ENCODE data around the gene LY6G6F. TPM values are rescaled to one million over a fixed set of nuclear protein-coding genes. Genes with fewer than 3 reads are reported as not detected.

Gene LY6G6F
- total and polyA plus RNA-seq, 2 of the 13 experiments (the other 11 are each of a cell fraction or from before 2014, with no cell fraction given), result not detected

DNA sequence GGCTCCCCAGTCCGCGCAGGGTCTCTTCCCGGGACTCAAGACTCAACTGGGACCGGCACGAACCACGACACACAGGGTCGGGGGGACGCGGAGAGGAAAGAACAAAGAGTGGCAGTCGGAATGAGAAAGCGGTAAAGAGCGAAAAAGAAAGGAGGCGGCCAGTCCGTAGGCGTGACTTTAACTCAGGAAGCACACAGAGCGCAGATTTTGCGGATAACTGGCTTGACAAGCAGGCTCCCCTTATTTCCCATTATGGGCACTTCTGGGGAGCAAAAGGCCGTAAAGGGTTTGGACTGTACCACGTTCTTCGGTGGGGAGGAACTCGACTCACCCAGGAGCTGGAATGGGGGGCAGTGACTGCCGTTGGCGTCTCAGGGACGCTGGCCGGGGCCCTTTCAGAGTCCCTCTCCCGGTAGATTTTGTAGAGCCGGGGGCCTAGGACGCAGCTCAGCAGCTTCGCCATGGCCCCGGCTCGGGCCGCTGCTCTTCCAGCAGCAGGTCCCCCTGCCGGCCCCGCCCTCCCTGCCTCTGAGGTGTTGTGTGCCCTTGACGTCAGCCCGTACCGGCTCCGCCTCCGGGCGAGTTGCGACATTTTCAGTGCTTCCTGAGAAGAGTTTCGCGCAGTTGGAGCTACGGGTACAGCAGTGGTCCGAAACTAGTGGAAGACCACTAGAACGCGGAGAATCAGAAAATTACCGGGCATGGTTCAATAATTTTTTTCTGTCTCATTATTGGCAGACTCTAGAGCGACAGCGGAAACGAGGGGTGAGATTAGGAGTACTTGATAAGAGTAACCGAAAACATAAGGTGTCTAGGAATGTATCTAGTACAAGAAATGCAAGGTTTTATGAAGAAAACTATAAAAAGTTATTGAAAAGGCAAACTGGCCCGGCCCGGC, 3.6 kb upstream of the LY6G6F start, which contains the start of gene ABHD16A (continued):
- TF ChIP-seq, protein P1, sequence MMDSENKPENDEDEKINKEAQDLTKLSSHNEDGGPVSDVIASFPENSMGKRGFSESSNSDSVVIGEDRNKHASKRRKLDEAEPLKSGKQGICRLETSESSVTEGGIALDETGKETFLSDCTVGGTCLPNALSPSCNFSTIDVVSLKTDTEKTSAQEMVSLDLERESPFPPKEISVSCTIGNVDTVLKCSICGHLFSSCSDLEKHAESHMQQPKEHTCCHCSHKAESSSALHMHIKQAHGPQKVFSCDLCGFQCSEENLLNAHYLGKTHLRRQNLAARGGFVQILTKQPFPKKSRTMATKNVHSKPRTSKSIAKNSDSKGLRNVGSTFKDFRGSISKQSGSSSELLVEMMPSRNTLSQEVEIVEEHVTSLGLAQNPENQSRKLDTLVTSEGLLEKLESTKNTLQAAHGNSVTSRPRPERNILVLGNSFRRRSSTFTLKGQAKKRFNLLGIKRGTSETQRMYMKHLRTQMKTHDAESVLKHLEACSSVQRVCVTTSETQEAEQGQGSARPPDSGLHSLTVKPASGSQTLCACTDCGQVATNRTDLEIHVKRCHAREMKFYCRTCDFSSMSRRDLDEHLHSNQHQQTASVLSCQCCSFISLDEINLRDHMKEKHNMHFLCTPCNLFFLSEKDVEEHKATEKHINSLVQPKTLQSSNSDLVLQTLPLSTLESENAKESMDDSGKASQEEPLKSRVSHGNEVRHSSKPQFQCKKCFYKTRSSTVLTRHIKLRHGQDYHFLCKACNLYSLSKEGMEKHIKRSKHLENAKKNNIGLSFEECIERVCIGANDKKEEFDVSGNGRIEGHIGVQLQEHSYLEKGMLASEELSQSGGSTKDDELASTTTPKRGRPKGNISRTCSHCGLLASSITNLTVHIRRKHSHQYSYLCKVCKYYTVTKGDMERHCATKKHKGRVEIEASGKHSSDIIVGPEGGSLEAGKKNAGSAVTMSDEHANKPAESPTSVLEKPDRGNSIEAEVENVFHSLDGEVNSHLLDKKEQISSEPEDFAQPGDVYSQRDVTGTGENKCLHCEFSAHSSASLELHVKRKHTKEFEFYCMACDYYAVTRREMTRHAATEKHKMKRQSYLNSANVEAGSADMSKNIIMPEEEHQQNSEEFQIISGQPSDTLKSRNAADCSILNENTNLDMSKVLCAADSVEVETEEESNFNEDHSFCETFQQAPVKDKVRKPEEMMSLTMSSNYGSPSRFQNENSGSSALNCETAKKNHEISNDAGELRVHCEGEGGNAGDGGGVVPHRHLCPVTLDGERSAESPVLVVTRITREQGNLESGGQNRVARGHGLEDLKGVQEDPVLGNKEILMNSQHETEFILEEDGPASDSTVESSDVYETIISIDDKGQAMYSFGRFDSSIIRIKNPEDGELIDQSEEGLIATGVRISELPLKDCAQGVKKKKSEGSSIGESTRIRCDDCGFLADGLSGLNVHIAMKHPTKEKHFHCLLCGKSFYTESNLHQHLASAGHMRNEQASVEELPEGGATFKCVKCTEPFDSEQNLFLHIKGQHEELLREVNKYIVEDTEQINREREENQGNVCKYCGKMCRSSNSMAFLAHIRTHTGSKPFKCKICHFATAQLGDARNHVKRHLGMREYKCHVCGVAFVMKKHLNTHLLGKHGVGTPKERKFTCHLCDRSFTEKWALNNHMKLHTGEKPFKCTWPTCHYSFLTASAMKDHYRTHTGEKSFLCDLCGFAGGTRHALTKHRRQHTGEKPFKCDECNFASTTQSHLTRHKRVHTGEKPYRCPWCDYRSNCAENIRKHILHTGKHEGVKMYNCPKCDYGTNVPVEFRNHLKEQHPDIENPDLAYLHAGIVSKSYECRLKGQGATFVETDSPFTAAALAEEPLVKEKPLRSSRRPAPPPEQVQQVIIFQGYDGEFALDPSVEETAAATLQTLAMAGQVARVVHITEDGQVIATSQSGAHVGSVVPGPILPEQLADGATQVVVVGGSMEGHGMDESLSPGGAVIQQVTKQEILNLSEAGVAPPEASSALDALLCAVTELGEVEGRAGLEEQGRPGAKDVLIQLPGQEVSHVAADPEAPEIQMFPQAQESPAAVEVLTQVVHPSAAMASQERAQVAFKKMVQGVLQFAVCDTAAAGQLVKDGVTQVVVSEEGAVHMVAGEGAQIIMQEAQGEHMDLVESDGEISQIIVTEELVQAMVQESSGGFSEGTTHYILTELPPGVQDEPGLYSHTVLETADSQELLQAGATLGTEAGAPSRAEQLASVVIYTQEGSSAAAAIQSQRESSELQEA (CRISPR knock-in tag; IDR thresholded peaks at IDR 0.05; ENCODE audit: not compliant biosample characterization), result no peak
- TF ChIP-seq, protein P2, sequence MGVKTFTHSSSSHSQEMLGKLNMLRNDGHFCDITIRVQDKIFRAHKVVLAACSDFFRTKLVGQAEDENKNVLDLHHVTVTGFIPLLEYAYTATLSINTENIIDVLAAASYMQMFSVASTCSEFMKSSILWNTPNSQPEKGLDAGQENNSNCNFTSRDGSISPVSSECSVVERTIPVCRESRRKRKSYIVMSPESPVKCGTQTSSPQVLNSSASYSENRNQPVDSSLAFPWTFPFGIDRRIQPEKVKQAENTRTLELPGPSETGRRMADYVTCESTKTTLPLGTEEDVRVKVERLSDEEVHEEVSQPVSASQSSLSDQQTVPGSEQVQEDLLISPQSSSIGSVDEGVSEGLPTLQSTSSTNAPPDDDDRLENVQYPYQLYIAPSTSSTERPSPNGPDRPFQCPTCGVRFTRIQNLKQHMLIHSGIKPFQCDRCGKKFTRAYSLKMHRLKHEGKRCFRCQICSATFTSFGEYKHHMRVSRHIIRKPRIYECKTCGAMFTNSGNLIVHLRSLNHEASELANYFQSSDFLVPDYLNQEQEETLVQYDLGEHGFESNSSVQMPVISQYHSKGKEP (CRISPR knock-in tag; IDR thresholded peaks at IDR 0.05), result 0 out of 2 replicates have a peak, but pooled peaks have one; percentile 48
- TF ChIP-seq NCOR1 (IDR thresholded peaks at IDR 0.05; ENCODE audit: borderline replicate concordance, low read length) (no peak; the same call in 1 of the 2 replicates), JDP2 (CRISPR knock-in tag; IDR thresholded peaks at IDR 0.05; ENCODE audit: borderline replicate concordance) (no peak), ZNF782 (CRISPR knock-in tag; IDR thresholded peaks at IDR 0.05; ENCODE audit: borderline replicate concordance) (no peak; the same call in 1 of the 2 replicates), CEBPB (IDR thresholded peaks at IDR 0.05; ENCODE audit: borderline replicate concordance, low read depth, low read length) (peak; percentile 100), FOXM1 (CRISPR knock-in tag; IDR thresholded peaks at IDR 0.05) (no peak), CAMTA2 (CRISPR knock-in tag; IDR thresholded peaks at IDR 0.05; ENCODE audit: borderline replicate concordance) (peak; percentile 38; the same call in 1 of the 2 replicates)
- TF ChIP-seq, protein P3, sequence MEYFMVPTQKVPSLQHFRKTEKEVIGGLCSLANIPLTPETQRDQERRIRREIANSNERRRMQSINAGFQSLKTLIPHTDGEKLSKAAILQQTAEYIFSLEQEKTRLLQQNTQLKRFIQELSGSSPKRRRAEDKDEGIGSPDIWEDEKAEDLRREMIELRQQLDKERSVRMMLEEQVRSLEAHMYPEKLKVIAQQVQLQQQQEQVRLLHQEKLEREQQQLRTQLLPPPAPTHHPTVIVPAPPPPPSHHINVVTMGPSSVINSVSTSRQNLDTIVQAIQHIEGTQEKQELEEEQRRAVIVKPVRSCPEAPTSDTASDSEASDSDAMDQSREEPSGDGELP (IDR thresholded peaks at IDR 0.05; ENCODE audit: borderline replicate concordance, low read depth), result peak; percentile 63
- TF ChIP-seq, protein P4, sequence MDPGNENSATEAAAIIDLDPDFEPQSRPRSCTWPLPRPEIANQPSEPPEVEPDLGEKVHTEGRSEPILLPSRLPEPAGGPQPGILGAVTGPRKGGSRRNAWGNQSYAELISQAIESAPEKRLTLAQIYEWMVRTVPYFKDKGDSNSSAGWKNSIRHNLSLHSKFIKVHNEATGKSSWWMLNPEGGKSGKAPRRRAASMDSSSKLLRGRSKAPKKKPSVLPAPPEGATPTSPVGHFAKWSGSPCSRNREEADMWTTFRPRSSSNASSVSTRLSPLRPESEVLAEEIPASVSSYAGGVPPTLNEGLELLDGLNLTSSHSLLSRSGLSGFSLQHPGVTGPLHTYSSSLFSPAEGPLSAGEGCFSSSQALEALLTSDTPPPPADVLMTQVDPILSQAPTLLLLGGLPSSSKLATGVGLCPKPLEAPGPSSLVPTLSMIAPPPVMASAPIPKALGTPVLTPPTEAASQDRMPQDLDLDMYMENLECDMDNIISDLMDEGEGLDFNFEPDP (CRISPR knock-in tag; conservative IDR thresholded peaks at IDR 0.05), result no peak
- TF ChIP-seq, protein P5, sequence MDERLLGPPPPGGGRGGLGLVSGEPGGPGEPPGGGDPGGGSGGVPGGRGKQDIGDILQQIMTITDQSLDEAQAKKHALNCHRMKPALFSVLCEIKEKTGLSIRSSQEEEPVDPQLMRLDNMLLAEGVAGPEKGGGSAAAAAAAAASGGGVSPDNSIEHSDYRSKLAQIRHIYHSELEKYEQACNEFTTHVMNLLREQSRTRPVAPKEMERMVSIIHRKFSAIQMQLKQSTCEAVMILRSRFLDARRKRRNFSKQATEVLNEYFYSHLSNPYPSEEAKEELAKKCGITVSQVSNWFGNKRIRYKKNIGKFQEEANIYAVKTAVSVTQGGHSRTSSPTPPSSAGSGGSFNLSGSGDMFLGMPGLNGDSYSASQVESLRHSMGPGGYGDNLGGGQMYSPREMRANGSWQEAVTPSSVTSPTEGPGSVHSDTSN (CRISPR knock-in tag; IDR thresholded peaks at IDR 0.05), result no peak
